Measurements from ENCODE around the gene VEZF1. TPM values are rescaled to one million over a fixed set of nuclear protein-coding genes. Genes with fewer than 3 reads are reported as not detected.

Gene VEZF1
- 10 to 100 TPM; 20.1 to 41.6 (median 25.8) TPM for total RNA-seq
- polyA plus RNA-seq = 10 to 100 TPM; 11.7 to 21.0 TPM

GRCh38 chr17:57987581-57988300 is at the start of gene VEZF1:
Gene VEZF1 (minus strand): TSS chr17:57988254. CDS start chr17:57988111, 143 bp downstream.
- peak in 5 of 6 donors; percentile 55 to 91 (median 75) for DNase-seq
- no peaks in the 10 kb centered on the region for H3K9me3 ChIP-seq
- peak within 1 kb of the TSS; percentile 85 to 96 (median 95) for H3K27ac ChIP-seq
- intact Hi-C loops (cut with DNase I) = no loop called here
- peak; percentile 66 to 83 (median 74) for ATAC-seq
- 0 to 1% methylated on average over 17 to 69 of the region's 74 CpGs for WGBS, 2 donors
- peak within 1 kb of the TSS; percentile 65 to 86 (median 74) for H3K4me3 ChIP-seq
- peaks cover 24 to 52% (median 32%) of the 10 kb centered on the region in 3 donors for H3K4me1 ChIP-seq
- TF ChIP-seq CTCF (IDR thresholded peaks at IDR 0.05) = no peak
- FAIRE-seq = no peak
- H3K27me3 ChIP-seq = no peaks in the 10 kb centered on the region
- no peaks in the 10 kb centered on the region for H3K36me3 ChIP-seq

GRCh38 chr17:58032691-58033415 is 44.8 kb upstream of the VEZF1 start:
- no peaks in the 10 kb centered on the region for H3K9me3 ChIP-seq
- DNase-seq = no peak
- ATAC-seq = no peak
- no peak overlapping the region for H3K27ac ChIP-seq
- no peaks in the 10 kb centered on the region for H3K36me3 ChIP-seq
- H3K4me3 ChIP-seq = no peak overlapping the region
- no peak for TF ChIP-seq CTCF (IDR thresholded peaks at IDR 0.05)
- H3K4me1 ChIP-seq = no peaks in the 10 kb centered on the region
- WGBS, 2 donors = 41 to 45% methylated on average over 6 of the region's 6 CpGs
- intact Hi-C loops (cut with DNase I) = no loop called here
- no peak for FAIRE-seq
- no peaks in the 10 kb centered on the region for H3K27me3 ChIP-seq

- H3K27ac ChIP-seq = no peak overlapping the region
- no peak for DNase-seq
- H3K4me1 ChIP-seq = no peaks in the 10 kb centered on the region
- FAIRE-seq = no peak
- no peak for ATAC-seq
- H3K9me3 ChIP-seq = no peaks in the 10 kb centered on the region
- H3K36me3 ChIP-seq = no peaks in the 10 kb centered on the region
- no peak for TF ChIP-seq CTCF (IDR thresholded peaks at IDR 0.05)
- H3K27me3 ChIP-seq = peaks cover 0 to 5% (median 0%) of the 10 kb centered on the region in 4 donors
- H3K4me3 ChIP-seq = no peak overlapping the region
- intact Hi-C loops (cut with DNase I) = no loop called here
These were observed 40.5 kb upstream of the VEZF1 start for GRCh38 chr17:58028578-58028977.

GRCh38 chr17:58020401-58020800 is 32.3 kb upstream of the VEZF1 start:
- Histone ChIP-seq H3K4me3 (no peak overlapping the region), H3K36me3 (no peaks in the 10 kb centered on the region), H3K9me3 (no peaks in the 10 kb centered on the region), H3K27me3 (no peaks in the 10 kb centered on the region), H3K27ac (no peak overlapping the region), H3K4me1 (no peaks in the 10 kb centered on the region)
- FAIRE-seq (no peak), DNase-seq (no peak), ATAC-seq (no peak)
- 77 to 83% methylated on average over 9 of the region's 9 CpGs for WGBS, 2 donors
- intact Hi-C loops (cut with DNase I) = no loop called here
- TF ChIP-seq CTCF (IDR thresholded peaks at IDR 0.05) = no peak

GRCh38 chr17:58019521-58019920 is 31.5 kb upstream of the VEZF1 start:
- no peaks in the 10 kb centered on the region for H3K9me3 ChIP-seq
- DNase-seq (no peak), FAIRE-seq (no peak), ATAC-seq (no peak)
- H3K4me1 ChIP-seq = no peaks in the 10 kb centered on the region
- no peaks in the 10 kb centered on the region for H3K27me3 ChIP-seq
- intact Hi-C loops (cut with DNase I) = loop anchor here in 1 of 3 donors (10.0 kb wide), 1 partner anchor 95 kb away; no protein-coding TSS in a partner anchor
- H3K36me3 ChIP-seq = no peaks in the 10 kb centered on the region
- TF ChIP-seq CTCF (IDR thresholded peaks at IDR 0.05) = no peak
- no peak overlapping the region for H3K27ac ChIP-seq
- no peak overlapping the region for H3K4me3 ChIP-seq

Measured in pancreas (tissue), 10 donors.